ENCODE data around the gene CASKIN1. TPM values are rescaled to one million over a fixed set of nuclear protein-coding genes. Genes with fewer than 3 reads are reported as not detected.
"Not testable (repeated sequence)": the region's sequence is repeated elsewhere in the genome, so short reads cannot be mapped to it uniquely, and the experiment has no call there.

The CASKIN1 gene
- total RNA-seq, 1 experiment from 2014 or later, result 5.9 TPM

DNA sequence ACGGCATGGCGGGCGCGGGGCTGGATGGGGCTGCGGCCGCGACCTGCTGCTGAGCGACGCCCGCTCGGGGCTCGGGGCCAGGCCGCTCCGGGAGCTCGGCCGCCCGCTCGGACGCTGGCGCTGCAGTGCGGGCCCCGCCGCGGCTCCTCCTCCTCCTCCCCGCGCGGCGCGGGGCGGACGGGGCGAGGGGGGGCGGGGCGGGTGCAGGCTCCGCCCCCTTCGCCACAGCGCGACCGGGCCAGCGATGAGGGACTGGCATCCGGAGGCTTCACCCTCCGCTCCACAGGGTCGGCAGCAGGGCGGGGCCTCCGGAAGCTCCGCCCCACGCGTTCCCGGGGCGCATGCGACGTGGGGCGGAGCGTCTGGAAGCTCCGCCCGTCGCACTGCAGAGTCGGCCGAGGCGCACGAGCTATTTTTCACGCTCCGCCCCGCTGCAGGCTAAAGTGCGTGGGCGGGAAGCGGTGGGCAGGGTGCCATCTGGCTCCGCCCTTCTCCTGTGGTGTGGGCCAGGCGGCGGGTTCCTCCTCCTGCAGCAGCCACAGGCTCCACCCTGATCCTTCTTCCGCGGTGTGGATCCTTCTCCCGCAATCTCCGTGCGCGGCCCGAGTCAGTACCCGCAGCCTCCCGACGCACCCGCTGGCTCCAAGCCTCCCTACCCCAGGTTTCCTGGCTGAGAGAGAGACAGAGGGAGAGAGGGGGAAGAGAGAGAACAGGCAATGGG lies 60.5 kb downstream of the CASKIN1 start, which contains the start of gene PKD1:
Gene PKD1, minus strand, starts transcription at position 129 of the 721 bp plus-strand sequence. CDS start 209 bp downstream, outside the sequence.
- Histone ChIP-seq H3K4me2 (ENCODE audit: low read length) (peak within 1 kb of the TSS; percentile 74), H3K4me3 (replicated peaks in 1 of 2; ENCODE audit: low read depth in 1 of 2, low read length in 2 of 2) (peak within 1 kb of the TSS; percentile 50 to 58), H3K9ac (ENCODE audit: low read length) (peak within 1 kb of the TSS; percentile 60), H3K4me1 (ENCODE audit: control insufficient read depth in 1 of 2, insufficient read depth in 2 of 2, low read length in 2 of 2) (peaks cover 4 to 20% of the 10 kb centered on the region in 2 experiments), H3K27ac (ENCODE audit: low read depth, low read length) (peak within 1 kb of the TSS; percentile 60)
- H2AFZ ChIP-seq (ENCODE audit: low read depth, low read length, poor library complexity, severe bottlenecking); H3K79me2 ChIP-seq (ENCODE audit: insufficient read depth, low read length); H3K27me3 ChIP-seq (ENCODE audit: insufficient read depth, low read length); H4K20me1 ChIP-seq (ENCODE audit: insufficient read depth); H3K9me2 ChIP-seq (ENCODE audit: insufficient read depth); intact Hi-C loops (cut with micrococcal nuclease); CTCF ChIA-PET; H3K9me3 ChIP-seq (ENCODE audit: control insufficient read depth in 1 of 2, insufficient read depth in 1 of 2, low read depth in 1 of 2, low read length in 2 of 2); H3K36me3 ChIP-seq (ENCODE audit: control insufficient read depth in 1 of 2, insufficient read depth in 2 of 2, low read length in 2 of 2); BruUV-seq (replicated peaks): not testable (repeated sequence)
- ATAC-seq (peak; percentile 84), DNase-seq (ENCODE audit: low read depth, low spot score) (peak; percentile 87)
- TF ChIP-seq EGR1 (IDR thresholded peaks at IDR 0.05; ENCODE audit: low read depth) (peak; percentile 98), SP1 (IDR thresholded peaks at IDR 0.05; ENCODE audit: low read depth) (peak; percentile 39; the same call in 1 of the 2 replicates), POLR2AphosphoS5 (IDR thresholded peaks at IDR 0.05; ENCODE audit: low read depth, low read length) (peak; percentile 50)
- TF ChIP-seq, protein P1, sequence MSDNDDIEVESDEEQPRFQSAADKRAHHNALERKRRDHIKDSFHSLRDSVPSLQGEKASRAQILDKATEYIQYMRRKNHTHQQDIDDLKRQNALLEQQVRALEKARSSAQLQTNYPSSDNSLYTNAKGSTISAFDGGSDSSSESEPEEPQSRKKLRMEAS (IDR thresholded peaks at IDR 0.05), result peak; percentile 34
- RAD21 ChIA-PET (ENCODE audit: low non-redundant PET in 1 of 2, low total read pairs in 2 of 2, uncharacterized antibody in 2 of 2, unreplicated experiment in 2 of 2), result interaction anchor here in 1 of 2 experiments (0.8 kb wide), 1 partner anchor 113 kb away, joined by 5 read pairs; no protein-coding TSS in a partner anchor
- POLR2A ChIA-PET, result interaction anchor here (0.6 to 2.5 kb wide), 4 partner anchors 16 to 171 kb away, joined by 4 to 19 read pairs (median 6); partner anchors contain the start of genes RPS2 and TRAF7

DNA sequence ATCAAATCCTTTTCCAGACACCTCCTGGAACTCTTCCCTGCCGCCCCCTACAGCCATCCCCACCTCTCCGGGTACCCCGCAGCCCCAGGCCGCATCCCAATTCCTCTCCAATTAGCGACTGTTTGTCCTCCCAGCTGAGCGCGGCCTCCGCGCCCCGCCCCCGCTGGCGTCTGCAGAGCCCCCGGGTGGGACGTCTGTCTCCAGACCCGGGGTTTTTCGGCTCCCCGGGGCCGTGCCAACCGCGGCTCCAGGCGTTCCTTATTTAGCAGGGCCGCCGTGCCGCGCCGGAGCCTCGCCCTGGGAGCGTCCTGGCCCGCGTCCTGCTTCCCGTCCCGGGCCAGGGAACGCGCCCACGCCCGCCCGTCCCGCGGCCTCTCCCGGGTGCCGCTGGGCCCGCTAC lies 61.3 kb downstream of the CASKIN1 start:
- DNase-seq (ENCODE audit: low read depth, low spot score); H3K27me3 ChIP-seq (ENCODE audit: insufficient read depth, low read length); H3K79me2 ChIP-seq (ENCODE audit: insufficient read depth, low read length); intact Hi-C loops (cut with micrococcal nuclease); H4K20me1 ChIP-seq (ENCODE audit: insufficient read depth); H3K9me2 ChIP-seq (ENCODE audit: insufficient read depth); H3K36me3 ChIP-seq (ENCODE audit: control insufficient read depth in 1 of 2, insufficient read depth in 2 of 2, low read length in 2 of 2); RAD21 ChIA-PET (ENCODE audit: low non-redundant PET in 1 of 2, low total read pairs in 2 of 2, uncharacterized antibody in 2 of 2, unreplicated experiment in 2 of 2); BruUV-seq (replicated peaks); H3K9me3 ChIP-seq (ENCODE audit: control insufficient read depth in 1 of 2, insufficient read depth in 1 of 2, low read depth in 1 of 2, low read length in 2 of 2); ATAC-seq; CTCF ChIA-PET; H2AFZ ChIP-seq (ENCODE audit: low read depth, low read length, poor library complexity, severe bottlenecking); POLR2A ChIA-PET: not testable (repeated sequence)
- peak overlapping the region; percentile 65 for H3K4me2 ChIP-seq (ENCODE audit: low read length)
- peaks cover 4 to 17% of the 10 kb centered on the region in 2 experiments; a peak in 3 of 4 replicates for H3K4me1 ChIP-seq (ENCODE audit: control insufficient read depth in 1 of 2, insufficient read depth in 2 of 2, low read length in 2 of 2)
- H3K27ac ChIP-seq (ENCODE audit: low read depth, low read length), result peak overlapping the region; percentile 60; the same call in 1 of the 2 replicates
- H3K4me3 ChIP-seq (replicated peaks in 1 of 2; ENCODE audit: low read depth in 1 of 2, low read length in 2 of 2), result peak overlapping the region; percentile 50 to 56
- H3K9ac ChIP-seq (ENCODE audit: low read length), result peak overlapping the region; percentile 55

DNA sequence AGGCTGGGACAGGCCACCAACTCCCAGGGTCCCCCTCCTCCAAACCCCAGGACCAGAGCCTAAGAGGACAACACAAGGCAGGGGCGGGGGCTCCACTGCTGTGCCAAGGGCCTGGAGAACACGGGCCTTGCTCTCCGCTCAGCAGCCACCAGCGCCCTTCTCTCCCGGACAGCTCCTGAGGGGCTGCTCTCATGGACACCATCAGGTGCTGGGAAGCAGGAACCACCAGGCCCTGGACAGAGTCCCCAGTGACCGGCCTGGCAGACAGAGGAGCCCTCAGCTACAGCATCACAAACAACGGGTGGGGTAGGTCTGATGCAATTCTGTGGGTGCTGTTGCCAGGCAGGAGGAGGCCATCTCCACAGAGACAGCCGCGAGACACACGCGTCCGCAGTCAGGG lies 62.6 kb downstream of the CASKIN1 start:
- H3K4me2 ChIP-seq (ENCODE audit: low read length), result not testable (repeated sequence)

DNA sequence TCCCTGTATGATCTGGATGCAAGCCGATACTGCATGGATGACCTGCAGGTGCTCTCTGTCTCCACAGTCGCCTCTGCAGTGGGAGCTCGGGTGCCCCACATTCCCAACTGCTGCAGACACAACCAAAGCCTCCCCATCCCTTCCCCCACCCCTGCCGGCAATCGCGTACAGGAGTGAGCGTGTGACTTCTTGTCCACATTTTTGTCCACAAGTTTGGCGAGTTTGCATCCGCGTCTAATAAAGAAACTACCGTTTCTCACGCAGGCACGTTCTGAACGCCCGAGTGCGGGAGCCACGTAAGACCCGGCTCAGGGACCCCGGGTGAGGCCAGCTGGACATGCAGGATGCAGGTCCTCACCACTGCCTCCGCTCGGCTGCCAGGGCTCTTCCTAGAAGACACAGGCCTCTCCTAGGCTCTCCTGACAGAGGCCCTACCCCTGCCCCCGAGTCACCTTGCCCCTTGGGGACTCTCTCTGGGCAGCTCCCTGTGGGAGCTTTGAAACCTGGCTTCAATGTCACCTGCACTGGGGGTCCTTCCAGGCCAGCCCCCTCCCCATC lies 66.4 kb downstream of the CASKIN1 start:
- H3K36me3 ChIP-seq (ENCODE audit: control insufficient read depth in 1 of 2, insufficient read depth in 2 of 2, low read length in 2 of 2); H3K4me3 ChIP-seq (replicated peaks in 1 of 2; ENCODE audit: low read depth in 1 of 2, low read length in 2 of 2); POLR2A ChIA-PET; H3K9ac ChIP-seq (ENCODE audit: low read length); ATAC-seq; CTCF ChIA-PET; H3K9me2 ChIP-seq (ENCODE audit: insufficient read depth); BruUV-seq (replicated peaks); RAD21 ChIA-PET (ENCODE audit: low non-redundant PET in 1 of 2, low total read pairs in 2 of 2, uncharacterized antibody in 2 of 2, unreplicated experiment in 2 of 2); H4K20me1 ChIP-seq (ENCODE audit: insufficient read depth); H2AFZ ChIP-seq (ENCODE audit: low read depth, low read length, poor library complexity, severe bottlenecking); H3K9me3 ChIP-seq (ENCODE audit: control insufficient read depth in 1 of 2, insufficient read depth in 1 of 2, low read depth in 1 of 2, low read length in 2 of 2); DNase-seq (ENCODE audit: low read depth, low spot score); intact Hi-C loops (cut with micrococcal nuclease); H3K27me3 ChIP-seq (ENCODE audit: insufficient read depth, low read length): not testable (repeated sequence)
- peaks cover 11 to 29% of the 10 kb centered on the region in 2 experiments for H3K4me1 ChIP-seq (ENCODE audit: control insufficient read depth in 1 of 2, insufficient read depth in 2 of 2, low read length in 2 of 2)
- H3K27ac ChIP-seq (ENCODE audit: low read depth, low read length), result 0 out of 2 replicates have a peak overlapping the region, but pooled peaks have one; percentile 22
- H3K4me2 ChIP-seq (ENCODE audit: low read length), result peak overlapping the region; percentile 78; the same call in 1 of the 2 replicates
- H3K79me2 ChIP-seq (ENCODE audit: insufficient read depth, low read length), result peaks cover 30% of the 10 kb centered on the region; the same call in 1 of the 2 replicates

More for the DNA sequence above, 62.6 kb downstream of the CASKIN1 start:
- H3K27ac ChIP-seq (ENCODE audit: low read depth, low read length); BruUV-seq (replicated peaks); H3K36me3 ChIP-seq (ENCODE audit: control insufficient read depth in 1 of 2, insufficient read depth in 2 of 2, low read length in 2 of 2); H3K4me3 ChIP-seq (replicated peaks in 1 of 2; ENCODE audit: low read depth in 1 of 2, low read length in 2 of 2); H3K79me2 ChIP-seq (ENCODE audit: insufficient read depth, low read length); H3K9ac ChIP-seq (ENCODE audit: low read length); H3K27me3 ChIP-seq (ENCODE audit: insufficient read depth, low read length); DNase-seq (ENCODE audit: low read depth, low spot score); POLR2A ChIA-PET; RAD21 ChIA-PET (ENCODE audit: low non-redundant PET in 1 of 2, low total read pairs in 2 of 2, uncharacterized antibody in 2 of 2, unreplicated experiment in 2 of 2); H4K20me1 ChIP-seq (ENCODE audit: insufficient read depth); intact Hi-C loops (cut with micrococcal nuclease); H3K9me2 ChIP-seq (ENCODE audit: insufficient read depth); H2AFZ ChIP-seq (ENCODE audit: low read depth, low read length, poor library complexity, severe bottlenecking); CTCF ChIA-PET; H3K9me3 ChIP-seq (ENCODE audit: control insufficient read depth in 1 of 2, insufficient read depth in 1 of 2, low read depth in 1 of 2, low read length in 2 of 2); ATAC-seq: not testable (repeated sequence)
- peaks cover 11 to 29% of the 10 kb centered on the region in 2 experiments for H3K4me1 ChIP-seq (ENCODE audit: control insufficient read depth in 1 of 2, insufficient read depth in 2 of 2, low read length in 2 of 2)
